Bronchial epithelial cell (primary cell): Measurements from ENCODE around the gene NUDCD3. TPM values are rescaled to one million over a fixed set of nuclear protein-coding genes. Genes with fewer than 3 reads are reported as not detected.
A peak's percentile ranks its signal among the peaks of the same experiment; 100 is the strongest.

ENCODE experiments used
- DNase-seq: peaks from one replicate; pipeline ENCODE4 v3.0.0-alpha.2; 2010; ENCODE audit warnings: low read depth
- FAIRE-seq: peaks from 2 replicates; lab custom pipeline; 2011; peaks lifted over from hg19 to GRCh38; lab: Jason Lieb, UNC
- H3K27me3 ChIP-seq: 2 replicates; pipeline ENCODE4 v1.5.1; 2011; ENCODE audit warnings: low read length; ENCODE audit not compliant: control insufficient read depth, insufficient read depth
- H3K36me3 ChIP-seq: 2 replicates; pipeline ENCODE4 v1.5.1; 2011; ENCODE audit warnings: low read length; ENCODE audit not compliant: control insufficient read depth, insufficient read depth
- H3K4me3 ChIP-seq: 2 replicates; pipeline ENCODE4 v1.5.1; 2011; ENCODE audit warnings: mild to moderate bottlenecking, low read depth, low read length, control low read depth
- CTCF ChIP-seq: IDR thresholded peaks from 2 replicates; pipeline ENCODE4 v1.5.1; 2011; ENCODE audit warnings: mild to moderate bottlenecking, moderate library complexity, low read length, control low read depth, inconsistent platforms; ENCODE audit not compliant: insufficient read depth, severe bottlenecking
- total RNA-seq: library from RNA; depleted of rRNA; stranded (reverse); fragments of >200 nt; gene quantifications from 2 replicates; pipeline ENCODE4 v1.2.1, GENCODE V29; 2014

NUDCD3 gene
- total RNA-seq, 1 donor from 2014 or later, result 59.0 TPM

- no peak for TF ChIP-seq CTCF
- H3K27me3 ChIP-seq, result no peaks in the 10 kb centered on the region
- H3K4me3 ChIP-seq, result no peak overlapping the region
- H3K36me3 ChIP-seq, result peaks cover 14% of the 10 kb centered on the region
- FAIRE-seq, result no peak
- no peak for DNase-seq
Observed at GRCh38 chr7:44383566-44383965, 106.9 kb downstream of the NUDCD3 start.

- no peak for TF ChIP-seq CTCF
- H3K36me3 ChIP-seq, result peaks cover 8% of the 10 kb centered on the region
- H3K4me3 ChIP-seq, result no peak overlapping the region
- DNase-seq (no peak), FAIRE-seq (peak; percentile 73)
- no peaks in the 10 kb centered on the region for H3K27me3 ChIP-seq
Observed at GRCh38 chr7:44382459-44383265, 107.8 kb downstream of the NUDCD3 start.

- H3K36me3 ChIP-seq, result peaks cover 4% of the 10 kb centered on the region
- H3K27me3 ChIP-seq, result no peaks in the 10 kb centered on the region
- FAIRE-seq, result peak; percentile 82
- DNase-seq, result no peak
- no peak for TF ChIP-seq CTCF
- no peak overlapping the region for H3K4me3 ChIP-seq
Observed at GRCh38 chr7:44381494-44382220, 108.8 kb downstream of the NUDCD3 start.

- Histone ChIP-seq H3K27me3 (no peaks in the 10 kb centered on the region), H3K4me3 (no peak overlapping the region), H3K36me3 (peaks cover 4% of the 10 kb centered on the region)
- FAIRE-seq, result peak; percentile 18
- no peak for TF ChIP-seq CTCF
- no peak for DNase-seq
Observed at GRCh38 chr7:44380831-44381493, 109.5 kb downstream of the NUDCD3 start.

- FAIRE-seq, result no peak
- DNase-seq, result no peak
- no peak for TF ChIP-seq CTCF
- Histone ChIP-seq H3K4me3 (no peak overlapping the region), H3K27me3 (no peaks in the 10 kb centered on the region), H3K36me3 (peaks cover 2% of the 10 kb centered on the region)
Observed at GRCh38 chr7:44380189-44380830, 110.1 kb downstream of the NUDCD3 start.
